IMR-90 (cell line): ENCODE results near the gene SARDH. TPM values are rescaled to one million over a fixed set of nuclear protein-coding genes. Genes with fewer than 3 reads are reported as not detected.

ENCODE experiments used
- ATAC-seq: fragments of 200-7000 bp; cut with Tn5 transposase; 2 replicates; pipeline ENCODE4 v1.9.1; 2020; ENCODE audit warnings: low read depth, mild to moderate bottlenecking, moderate library complexity
- BruUV-seq: library from RNA; stranded (reverse); fragments of 400-500 nt; replicated peaks from 2 replicates; lab custom pipeline; 2021; lab: Mats Ljungman, UMichigan
- CTCF ChIA-PET: fragments of 300-600 bp; formaldehyde crosslinking; extraction: SDS; loops from one replicate; lab custom pipeline; 2021; ENCODE audit warnings: antibody characterized with exemption; lab: Yijun Ruan, JAX
- POLR2A ChIA-PET: fragments of 300-600 bp; sonication (Branson Sonifier 250); formaldehyde crosslinking; loops from one replicate; lab custom pipeline; 2022; ENCODE audit warnings: antibody characterized with exemption; ENCODE audit not compliant: unreplicated experiment; lab: Charles Lee
- DNase-seq: peaks from one replicate; pipeline ENCODE4 v3.0.0; 2013
- H2AFZ ChIP-seq: replicated peaks from 2 replicates; pipeline ENCODE3; 2013; ENCODE audit warnings: low read length, mild to moderate bottlenecking; ENCODE audit not compliant: poor library complexity
- H2AK5ac ChIP-seq: 2 replicates; pipeline ENCODE4 v1.6.1; 2013; ENCODE audit warnings: low read depth, low read length, inconsistent platforms
- H2AK9ac ChIP-seq: replicated peaks from 2 replicates; pipeline ENCODE3; 2013; ENCODE audit warnings: mild to moderate bottlenecking, low read depth, low read length, moderate library complexity; ENCODE audit not compliant: poor library complexity
- H2BK120ac ChIP-seq: 2 replicates; pipeline ENCODE4 v1.6.1; 2013; ENCODE audit warnings: low read depth, low read length, inconsistent platforms
- H2BK15ac ChIP-seq: 3 replicates; pipeline ENCODE4 v1.6.1; 2013; ENCODE audit warnings: low read depth, low read length, inconsistent platforms
- H2BK20ac ChIP-seq: 2 replicates; pipeline ENCODE4 v1.6.1; 2013; ENCODE audit warnings: low read depth, mild to moderate bottlenecking, inconsistent platforms, low read length, moderate library complexity
- H2BK5ac ChIP-seq: 2 replicates; pipeline ENCODE4 v1.6.1; 2013; ENCODE audit warnings: mild to moderate bottlenecking, low read depth, low read length, inconsistent platforms; ENCODE audit not compliant: poor library complexity, severe bottlenecking
- H3K14ac ChIP-seq: replicated peaks from 2 replicates; pipeline ENCODE4 v1.6.1; 2013; ENCODE audit warnings: low read depth, low read length, inconsistent platforms
- H3K18ac ChIP-seq: 2 replicates; pipeline ENCODE4 v1.6.1; 2013; ENCODE audit warnings: low read depth, low read length, control low read depth
- H3K23ac ChIP-seq: 2 replicates; pipeline ENCODE4 v1.6.1; 2013; ENCODE audit warnings: low read depth, low read length, inconsistent platforms
- H3K27ac ChIP-seq: 2 replicates; pipeline ENCODE4 v1.5.1; 2013; ENCODE audit warnings: mild to moderate bottlenecking, control low read depth, low read length; ENCODE audit not compliant: insufficient read depth
- H3K27me3 ChIP-seq: 2 replicates; pipeline ENCODE4 v1.6.1; 2013; ENCODE audit warnings: low read length; ENCODE audit not compliant: control insufficient read depth, insufficient read depth
- H3K36me3 ChIP-seq: 2 replicates; pipeline ENCODE4 v1.6.1; 2013; ENCODE audit warnings: low read length, mixed read lengths; ENCODE audit not compliant: control insufficient read depth, insufficient read depth
- H3K4ac ChIP-seq: 2 replicates; pipeline ENCODE4 v1.6.1; 2013; ENCODE audit warnings: low read depth, low read length, inconsistent platforms
- H3K4me1 ChIP-seq: 2 replicates; pipeline ENCODE4 v1.6.1; 2013; ENCODE audit warnings: low read length, mixed read lengths; ENCODE audit not compliant: control insufficient read depth, insufficient read depth
- H3K4me2 ChIP-seq: 2 replicates; pipeline ENCODE4 v1.6.1; 2013; ENCODE audit warnings: low read depth, mild to moderate bottlenecking, control low read depth, low read length, moderate library complexity
- H3K4me3 ChIP-seq: 2 replicates; pipeline ENCODE4 v1.5.1; 2013; ENCODE audit warnings: low read depth, mild to moderate bottlenecking, control low read depth, low read length, moderate library complexity; ENCODE audit not compliant: insufficient read depth
- H3K56ac ChIP-seq: 2 replicates; pipeline ENCODE4 v1.6.1; 2013; ENCODE audit warnings: low read length, inconsistent platforms; ENCODE audit not compliant: insufficient read depth; ENCODE audit errors: extremely low read depth
- H3K79me1 ChIP-seq, 2 experiments: 2 replicates each; pipeline ENCODE4 v1.6.1; 2013; ENCODE audit warnings: low read length in 2 of 2, inconsistent platforms in 1 of 2, low read depth in 1 of 2
- H3K9ac ChIP-seq: 2 replicates; pipeline ENCODE4 v1.6.1; 2013; ENCODE audit warnings: low read depth, low read length, control low read depth
- H3K9me1 ChIP-seq: 2 replicates; pipeline ENCODE4 v1.6.1; 2013; ENCODE audit warnings: low read length, inconsistent platforms; ENCODE audit not compliant: insufficient read depth
- H3K9me3 ChIP-seq: 2 replicates; pipeline ENCODE4 v1.6.1; 2013; ENCODE audit warnings: low read length; ENCODE audit not compliant: control insufficient read depth, insufficient read depth
- H4K20me1 ChIP-seq: 2 replicates; pipeline ENCODE4 v1.6.1; 2013; ENCODE audit warnings: low read length, inconsistent platforms; ENCODE audit not compliant: insufficient read depth
- H4K5ac ChIP-seq: 2 replicates; pipeline ENCODE4 v1.6.1; 2013; ENCODE audit warnings: mild to moderate bottlenecking, low read depth, low read length, control low read depth
- H4K8ac ChIP-seq, 2 experiments: 2 replicates each; pipeline ENCODE4 v1.6.1; 2013; ENCODE audit warnings: low read depth in 2 of 2, low read length in 2 of 2, control low read depth in 1 of 2, inconsistent platforms in 1 of 2
- H4K91ac ChIP-seq: 2 replicates; pipeline ENCODE4 v1.6.1; 2013; ENCODE audit warnings: low read depth, low read length, inconsistent platforms; ENCODE audit not compliant: insufficient read depth
- BHLHE40 ChIP-seq: fragments of 150-350 bp; IDR thresholded peaks from 2 replicates; pipeline ENCODE4 v1.6.1; 2016; ENCODE audit warnings: mild to moderate bottlenecking, low read depth, low read length
- CEBPB ChIP-seq: IDR thresholded peaks from 2 replicates; pipeline ENCODE4 v1.6.1; 2012; ENCODE audit warnings: low read depth, low read length, improper control_type of control experiment
- CHD1 ChIP-seq: IDR thresholded peaks from 2 replicates; pipeline ENCODE4 v1.6.1; 2012; ENCODE audit warnings: low read depth, low read length, improper control_type of control experiment
- CTCF ChIP-seq: conservative IDR thresholded peaks from 2 replicates; pipeline ENCODE4 v1.5.1; 2012; ENCODE audit warnings: mild to moderate bottlenecking, low read depth, low read length, improper control_type of control experiment
- ELK1 ChIP-seq: fragments of 150-350 bp; IDR thresholded peaks from 2 replicates; pipeline ENCODE4 v1.6.1; 2016; ENCODE audit warnings: low read depth, mild to moderate bottlenecking, low read length, moderate library complexity, borderline replicate concordance
- FOS ChIP-seq: fragments of 150-350 bp; IDR thresholded peaks from 2 replicates; pipeline ENCODE4 v1.6.1; 2016; ENCODE audit warnings: low read depth, low read length
- MAFK ChIP-seq: IDR thresholded peaks from 2 replicates; pipeline ENCODE4 v1.6.1; 2012; ENCODE audit warnings: low read depth, low read length, improper control_type of control experiment
- MAZ ChIP-seq: IDR thresholded peaks from 2 replicates; pipeline ENCODE4 v1.6.1; 2012; ENCODE audit warnings: low read depth, mild to moderate bottlenecking, low read length, improper control_type of control experiment, moderate library complexity, borderline replicate concordance
- MXI1 ChIP-seq: IDR thresholded peaks from 2 replicates; pipeline ENCODE4 v1.6.1; 2012; ENCODE audit warnings: low read depth, mild to moderate bottlenecking, low read length, moderate library complexity, borderline replicate concordance
- NFE2L2 ChIP-seq: fragments of 150-350 bp; IDR thresholded peaks from 2 replicates; pipeline ENCODE4 v1.6.1; 2016; ENCODE audit warnings: low read depth, mild to moderate bottlenecking, low read length
- POLR2A ChIP-seq: IDR thresholded peaks from 2 replicates; pipeline ENCODE4 v1.6.1; 2012; ENCODE audit warnings: mild to moderate bottlenecking, low read depth, low read length
- RAD21 ChIP-seq: IDR thresholded peaks from 2 replicates; pipeline ENCODE4 v1.6.1; 2012; ENCODE audit warnings: low read length, improper control_type of control experiment
- RCOR1 ChIP-seq: IDR thresholded peaks from 2 replicates; pipeline ENCODE4 v1.6.1; 2012; ENCODE audit warnings: mild to moderate bottlenecking, low read length, improper control_type of control experiment; ENCODE audit not compliant: insufficient replicate concordance
- RFX5 ChIP-seq: IDR thresholded peaks from 2 replicates; pipeline ENCODE4 v1.8.0; 2012; ENCODE audit warnings: low read depth, mild to moderate bottlenecking, low read length, moderate library complexity
- SMC3 ChIP-seq: fragments of 150-350 bp; IDR thresholded peaks from 2 replicates; pipeline ENCODE4 v1.6.1; 2016; ENCODE audit warnings: low read depth, mild to moderate bottlenecking, antibody characterized with exemption, low read length, moderate library complexity
- USF2 ChIP-seq: fragments of 150-350 bp; IDR thresholded peaks from 2 replicates; pipeline ENCODE4 v1.6.1; 2017; ENCODE audit warnings: mild to moderate bottlenecking, antibody characterized with exemption, low read length, low read depth
- WGBS, 2 experiments: methylation state at CpG; one replicate each; pipeline versions ENCODE4 v1.1.5 to v1.1.7; 2013; ENCODE audit warnings: missing lambda C conversion rate in 2 of 2; ENCODE audit not compliant: insufficient read length in 1 of 2; ENCODE audit errors: extremely low coverage in 2 of 2; 5-methylcytosine and 5-hydroxymethylcytosine counted together
- dilution Hi-C: fragments of 300-500 bp; cut with HindIII; formaldehyde crosslinking; loops from one replicate; pipeline ENCODE4 v1.14.3; 2018; ENCODE audit warnings: low sequenced_read_pairs; ENCODE audit not compliant: unreplicated experiment
- in situ Hi-C: fragments of 300-500 bp; cut with MboI; formaldehyde crosslinking; loops from 3 replicates; pipeline ENCODE4 v1.14.3; 2019; ENCODE audit warnings: low sequenced_read_pairs, inconsistent platforms, mixed read lengths
- intact Hi-C: fragments of 100-400 bp; cut with micrococcal nuclease; formaldehyde crosslinking; loops from 2 replicates; pipeline ENCODE4 v1.10.0; 2022
- polyA plus RNA-seq, 3 experiments: library from polyadenylated mRNA; depleted of rRNA; stranded (reverse); fragments of >200 nt; gene quantifications; 2 replicates each; pipeline ENCODE4 v1.2.3, GENCODE V29; 2012; ENCODE audit warnings: low replicate concordance in 1 of 3
- total RNA-seq: library from RNA; depleted of rRNA; stranded (reverse); fragments of >200 nt; gene quantifications from 2 replicates; pipeline ENCODE4 v1.2.3, GENCODE V29; 2012

Gene SARDH
- total and polyA plus RNA-seq, 2 of the 4 experiments (the other 2 are of a cell fraction), result 5.0 to 7.5 TPM

GRCh38 chr9:133636902-133637301 is 101.2 kb downstream of the SARDH start:
- CTCF ChIA-PET, result no interaction called here
- no peak overlapping the region for H2AFZ ChIP-seq
- no peaks in the 10 kb centered on the region for H3K9me1 ChIP-seq
- H2BK20ac ChIP-seq, result no peak overlapping the region
- H4K20me1 ChIP-seq, result no peaks in the 10 kb centered on the region
- H3K23ac ChIP-seq, result no peak overlapping the region
- no peak overlapping the region for H3K9ac ChIP-seq
- no peak overlapping the region for H3K56ac ChIP-seq
- no peak for TF ChIP-seq ELK1
- no peak for TF ChIP-seq RFX5
- no peak for TF ChIP-seq BHLHE40
- TF ChIP-seq POLR2A, result no peak
- no peak for TF ChIP-seq SMC3
- no peak for TF ChIP-seq MAFK
- no peak for TF ChIP-seq RCOR1
- no peak for TF ChIP-seq MAZ
- TF ChIP-seq CTCF, result no peak
- no peak for TF ChIP-seq MXI1
- no peak for TF ChIP-seq FOS
- TF ChIP-seq CHD1, result no peak
- TF ChIP-seq NFE2L2, result no peak
- TF ChIP-seq USF2, result no peak
- TF ChIP-seq RAD21, result no peak
- TF ChIP-seq CEBPB, result no peak
- H3K27ac ChIP-seq, result no peak overlapping the region
- no peak overlapping the region for H2BK15ac ChIP-seq
- H3K9me3 ChIP-seq, result no peaks in the 10 kb centered on the region
- H2BK120ac ChIP-seq, result no peak overlapping the region
- H3K36me3 ChIP-seq, result no peaks in the 10 kb centered on the region
- H2AK5ac ChIP-seq, result no peak overlapping the region
- dilution Hi-C loops (no loop called here), in situ Hi-C loops (no loop called here), intact Hi-C loops (no loop called here)
- no peak for ATAC-seq
- H3K4me2 ChIP-seq, result no peak overlapping the region
- no peak overlapping the region for H3K18ac ChIP-seq
- H4K8ac ChIP-seq, result no peak overlapping the region
- POLR2A ChIA-PET, result no interaction called here
- H3K4me1 ChIP-seq, result no peaks in the 10 kb centered on the region
- H4K5ac ChIP-seq, result no peak overlapping the region
- no TSS peak for BruUV-seq
- no peak overlapping the region for H3K4ac ChIP-seq
- 62% methylated on average over 9 of the region's 12 CpGs; no CpG with 5 or more reads in 1 of the 2 experiments for WGBS, 2 experiments
- H2AK9ac ChIP-seq, result no peak overlapping the region
- no peak for DNase-seq
- H3K4me3 ChIP-seq, result no peak overlapping the region
- H4K91ac ChIP-seq, result no peak overlapping the region
- H2BK5ac ChIP-seq, result no peak overlapping the region
- peaks cover 68% of the 10 kb centered on the region for H3K27me3 ChIP-seq
- H3K14ac ChIP-seq, result no peak overlapping the region
- no peaks in the 10 kb centered on the region for H3K79me1 ChIP-seq
